Activated CD4-positive, alpha-beta memory T cell treated with anti-CD3 and anti-CD28 coated beads, Interleukin-2, amount 10 ng/mL, durations not matched to agents 7 days and 5 days (primary cell): ENCODE measurements around the gene RPL7A. TPM values are rescaled to one million over a fixed set of nuclear protein-coding genes. Genes with fewer than 3 reads are reported as not detected.
"Not testable (repeated sequence)": the region's sequence is repeated elsewhere in the genome, so short reads cannot be mapped to it uniquely, and the experiment has no call there.

Experiments
- CTCF ChIA-PET: fragments of 350-600 bp; sonication (Branson Sonifier 250); formaldehyde crosslinking; loops from one replicate; lab custom pipeline; 2021; ENCODE audit warnings: antibody characterized with exemption, inconsistent platforms; lab: Charles Lee
- POLR2A ChIA-PET: fragments of 350-600 bp; sonication (Branson Sonifier 250); formaldehyde crosslinking; loops from one replicate; lab custom pipeline; 2021; ENCODE audit warnings: antibody characterized with exemption; lab: Charles Lee
- DNase-seq: peaks from one replicate; pipeline ENCODE4 v3.0.0-alpha.2; 2020
- H3K27ac Mint-ChIP-seq: one replicate; pipeline ENCODE4 v1.8.0; 2021; ENCODE audit warnings: mild to moderate bottlenecking, mixed read lengths
- H3K27me3 Mint-ChIP-seq: one replicate; pipeline ENCODE4 v1.8.0; 2021; ENCODE audit warnings: mixed read lengths
- H3K36me3 Mint-ChIP-seq: one replicate; pipeline ENCODE4 v1.8.0; 2021; ENCODE audit warnings: low read depth, mixed read lengths
- H3K4me1 Mint-ChIP-seq: one replicate; pipeline ENCODE4 v1.8.0; 2021; ENCODE audit warnings: mixed read lengths
- H3K4me3 Mint-ChIP-seq: one replicate; pipeline ENCODE4 v1.8.0; 2021; ENCODE audit warnings: mild to moderate bottlenecking, mixed read lengths
- H3K9me3 Mint-ChIP-seq: one replicate; pipeline ENCODE4 v1.8.0; 2021; ENCODE audit warnings: mixed read lengths
- total RNA-seq, 2 experiments: library from RNA; stranded (reverse); gene quantifications; one replicate each; pipeline ENCODE4 v1.2.3, GENCODE V29; 2021

Gene RPL7A
- total RNA-seq, 2 experiments from 2014 or later = 1,627 to 1,632 TPM

DNA sequence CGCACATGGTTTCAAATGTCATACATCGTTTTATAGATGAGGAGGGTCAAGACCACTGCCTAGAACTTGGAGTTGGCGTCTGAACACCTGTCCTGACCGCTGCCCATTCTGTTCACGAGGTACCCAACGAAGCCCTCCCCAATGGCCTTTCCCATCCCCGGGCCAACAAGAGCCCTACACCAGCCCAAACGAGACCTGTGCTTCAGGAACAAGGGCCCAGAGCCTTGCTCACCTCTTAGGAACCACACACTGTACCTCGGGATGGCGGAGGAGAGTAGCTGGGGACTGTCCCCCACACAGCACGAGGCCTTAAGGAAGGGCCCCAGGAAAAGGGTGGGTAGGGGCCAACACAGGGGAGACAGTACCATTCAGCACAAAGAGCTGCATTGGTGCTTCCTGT is 15.0 kb upstream of the RPL7A start:
- CTCF ChIA-PET = no interaction called here
- H3K27me3 Mint-ChIP-seq = no peaks in the 10 kb centered on the region
- DNase-seq = no peak
- POLR2A ChIA-PET = interaction anchor here (1.3 to 4.0 kb wide), 2 partner anchors 15 to 38 kb away, joined by 3 to 31 read pairs; partner anchors contain the start of genes MED22 and RPL7A
- no peak overlapping the region for H3K4me3 Mint-ChIP-seq
- no peaks in the 10 kb centered on the region for H3K9me3 Mint-ChIP-seq
- peaks cover 53% of the 10 kb centered on the region for H3K36me3 Mint-ChIP-seq
- no peak overlapping the region for H3K27ac Mint-ChIP-seq
- peaks cover 31% of the 10 kb centered on the region for H3K4me1 Mint-ChIP-seq

DNA sequence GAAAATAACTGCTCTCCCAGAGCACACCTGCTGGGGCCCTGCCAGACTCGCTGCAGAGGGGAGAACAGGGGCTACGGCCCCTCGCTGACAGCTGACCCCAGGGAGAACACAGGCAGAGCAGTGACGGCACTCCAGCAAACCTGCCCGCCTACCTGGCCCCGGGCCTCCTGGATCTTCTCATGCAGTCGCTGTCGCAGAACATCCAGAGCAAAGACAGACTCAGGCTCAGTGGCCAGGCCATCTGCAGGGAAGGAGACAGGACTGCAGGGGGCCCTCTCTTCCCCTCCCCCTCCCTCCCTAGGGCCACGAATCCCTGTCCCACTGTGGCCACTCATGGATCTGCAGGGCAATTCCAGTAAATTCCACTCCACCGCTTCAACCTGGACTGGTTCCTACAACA is 14.5 kb upstream of the RPL7A start:
- no peak for DNase-seq
- H3K4me3 Mint-ChIP-seq = no peak overlapping the region
- H3K27me3 Mint-ChIP-seq = no peaks in the 10 kb centered on the region
- H3K36me3 Mint-ChIP-seq = peaks cover 53% of the 10 kb centered on the region
- peaks cover 31% of the 10 kb centered on the region for H3K4me1 Mint-ChIP-seq
- CTCF ChIA-PET = interaction anchor here (1.6 kb wide), 1 partner anchor 37 kb away, joined by 5 read pairs; no protein-coding TSS in a partner anchor
- POLR2A ChIA-PET = interaction anchor here (1.3 to 4.0 kb wide), 2 partner anchors 15 to 37 kb away, joined by 3 to 31 read pairs; partner anchors contain the start of genes MED22 and RPL7A
- no peaks in the 10 kb centered on the region for H3K9me3 Mint-ChIP-seq
- H3K27ac Mint-ChIP-seq = no peak overlapping the region

DNA sequence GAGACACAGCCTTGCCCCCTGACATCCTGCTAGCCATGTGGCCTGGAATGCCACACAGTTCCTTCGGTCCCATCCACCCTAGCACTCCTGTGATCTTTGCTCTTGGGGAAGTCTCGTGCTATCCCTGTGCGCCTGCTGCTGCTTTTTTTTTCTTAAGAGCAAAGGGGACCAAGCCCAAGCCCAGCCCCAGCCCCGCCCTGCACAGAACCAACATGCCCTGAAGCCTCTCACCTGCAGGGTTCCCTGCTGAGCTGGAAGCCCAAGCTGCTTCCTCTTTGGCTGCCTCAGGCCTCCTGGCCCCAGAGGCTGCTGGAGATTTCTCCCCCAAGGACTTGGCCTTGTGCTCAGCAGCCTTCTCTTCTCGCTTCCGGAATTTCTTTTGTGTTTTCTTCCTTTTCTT is 13.9 kb upstream of the RPL7A start:
- H3K27ac Mint-ChIP-seq = no peak overlapping the region
- CTCF ChIA-PET = interaction anchor here (1.6 kb wide), 2 partner anchors 14 to 37 kb away, joined by 5 to 7 read pairs; partner anchors contain the start of genes MED22 and RPL7A
- POLR2A ChIA-PET = interaction anchor here (1.3 to 4.0 kb wide), 3 partner anchors 14 to 37 kb away, joined by 3 to 31 read pairs (median 4); partner anchors contain the start of genes MED22 and RPL7A
- peaks cover 58% of the 10 kb centered on the region for H3K36me3 Mint-ChIP-seq
- no peak for DNase-seq
- H3K4me1 Mint-ChIP-seq = peaks cover 33% of the 10 kb centered on the region
- H3K4me3 Mint-ChIP-seq = no peak overlapping the region
- H3K9me3 Mint-ChIP-seq = no peaks in the 10 kb centered on the region
- H3K27me3 Mint-ChIP-seq = no peaks in the 10 kb centered on the region

DNA sequence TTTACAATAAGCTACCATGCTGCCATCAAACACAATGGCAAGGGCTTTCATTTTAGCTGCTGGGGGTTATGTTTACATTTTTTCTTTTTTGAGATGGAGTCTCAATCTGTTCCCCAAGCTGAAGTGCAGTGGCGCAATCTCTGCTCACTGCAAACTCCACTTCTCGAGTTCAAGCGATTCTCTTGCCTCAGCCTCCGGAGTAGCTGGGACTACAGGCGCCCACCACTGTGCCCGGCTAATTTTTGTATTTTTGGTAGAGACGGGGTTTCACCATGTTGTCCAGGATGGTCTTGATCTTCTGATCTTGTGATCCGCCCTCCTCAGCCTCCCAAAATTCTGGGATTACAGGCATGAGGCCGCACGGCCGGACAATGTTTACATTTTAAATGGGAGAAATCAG is 13.1 kb upstream of the RPL7A start:
- Mint-ChIP-seq H3K36me3 (peaks cover 62% of the 10 kb centered on the region), H3K4me1 (peaks cover 39% of the 10 kb centered on the region), H3K4me3 (peak overlapping the region; percentile 86), H3K27ac (peak overlapping the region; percentile 31)
- H3K9me3 Mint-ChIP-seq, H3K27me3 Mint-ChIP-seq, DNase-seq: not testable (repeated sequence)
- POLR2A ChIA-PET = interaction anchor here (1.0 to 4.0 kb wide), 5 partner anchors 14 to 40 kb away, joined by 3 to 31 read pairs (median 4); partner anchors contain the start of genes MED22, RPL7A and SURF1
- CTCF ChIA-PET = interaction anchor here (0.8 to 1.6 kb wide), 5 partner anchors 9 to 149 kb away, joined by 3 to 7 read pairs (median 5); partner anchors contain the start of genes MED22 and RPL7A

- peaks cover 65% of the 10 kb centered on the region for H3K36me3 Mint-ChIP-seq
- CTCF ChIA-PET = interaction anchor here (0.6 to 1.6 kb wide), 5 partner anchors 10 to 311 kb away, joined by 3 to 7 read pairs (median 5); partner anchors contain the start of genes MED22 and RPL7A
- H3K9me3 Mint-ChIP-seq = no peaks in the 10 kb centered on the region
Observed at GRCh38 chr9:133335924-133336811, 11.8 kb upstream of the RPL7A start, which contains the start of gene SURF6. Gene SURF6, minus strand, starts transcription at chr9:133336188. Its CDS starts 56 bp downstream, at chr9:133336132.

GRCh38 chr9:133339641-133340040 is 8.4 kb upstream of the RPL7A start:
- Mint-ChIP-seq H3K4me1 (peaks cover 46% of the 10 kb centered on the region), H3K4me3 (no peak overlapping the region), H3K36me3 (peaks cover 52% of the 10 kb centered on the region), H3K27ac (no peak overlapping the region), H3K9me3 (no peaks in the 10 kb centered on the region), H3K27me3 (no peaks in the 10 kb centered on the region)
- DNase-seq = no peak
- CTCF ChIA-PET = interaction anchor here (0.8 to 1.6 kb wide), 3 partner anchors 9 to 15 kb away, joined by 3 to 4 read pairs (median 3); no protein-coding TSS in a partner anchor
- POLR2A ChIA-PET = interaction anchor here (2.0 to 14.2 kb wide), 4 partner anchors 9 to 35 kb away, joined by 14 to 397 read pairs (median 17); partner anchors contain the start of genes MED22, RPL7A, STKLD1 and SURF1

More at GRCh38 chr9:133335924-133336811, 11.8 kb upstream of the RPL7A start, which contains the start of gene SURF6:
- Mint-ChIP-seq H3K27ac (peak within 1 kb of the TSS; percentile 88), H3K27me3 (no peaks in the 10 kb centered on the region), H3K4me3 (peak within 1 kb of the TSS; percentile 86), H3K4me1 (peaks cover 52% of the 10 kb centered on the region)
- DNase-seq = peak; percentile 94
- POLR2A ChIA-PET = interaction anchor here (1.2 to 4.0 kb wide), 2 partner anchors 12 to 39 kb away, joined by 4 to 31 read pairs; partner anchors contain the start of genes MED22 and RPL7A

DNA sequence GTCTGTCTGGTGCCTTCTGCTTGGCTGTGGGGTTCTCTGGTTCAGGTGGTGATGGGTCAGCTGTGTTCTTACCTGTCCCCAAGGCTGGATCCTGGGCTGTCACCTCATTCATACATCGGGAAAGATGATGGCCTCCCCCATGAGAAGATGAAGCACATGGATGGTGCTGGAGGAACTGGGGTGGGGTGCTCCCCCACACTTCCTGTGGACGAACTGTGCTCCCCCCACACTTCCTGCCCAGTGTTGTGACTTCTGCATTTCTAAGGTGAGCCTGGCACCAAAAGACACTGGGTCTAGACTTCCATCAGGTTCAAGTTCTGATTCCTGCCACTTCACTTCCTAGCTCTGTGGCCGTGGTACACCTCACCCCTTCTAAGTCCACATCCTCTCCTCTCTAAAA is 7.8 kb upstream of the RPL7A start:
- CTCF ChIA-PET = interaction anchor here (1.3 to 1.6 kb wide), 2 partner anchors 10 to 14 kb away, joined by 3 to 4 read pairs; no protein-coding TSS in a partner anchor
- Mint-ChIP-seq H3K9me3 (no peaks in the 10 kb centered on the region), H3K36me3 (peaks cover 51% of the 10 kb centered on the region), H3K27ac (peak overlapping the region; percentile 56), H3K4me1 (peaks cover 41% of the 10 kb centered on the region), H3K27me3 (no peaks in the 10 kb centered on the region), H3K4me3 (no peak overlapping the region)
- POLR2A ChIA-PET = interaction anchor here (1.6 to 14.2 kb wide), 5 partner anchors 8 to 35 kb away, joined by 4 to 397 read pairs (median 16); partner anchors contain the start of genes MED22, RPL7A, STKLD1 and SURF1
- DNase-seq = no peak

- Mint-ChIP-seq H3K4me3 (no peak overlapping the region), H3K9me3 (no peaks in the 10 kb centered on the region), H3K36me3 (peaks cover 47% of the 10 kb centered on the region), H3K27ac (peak overlapping the region; percentile 56), H3K4me1 (peaks cover 40% of the 10 kb centered on the region), H3K27me3 (no peaks in the 10 kb centered on the region)
- DNase-seq = no peak
- CTCF ChIA-PET = interaction anchor here (1.5 to 1.6 kb wide), 2 partner anchors 13 to 30 kb away, joined by 3 read pairs; no protein-coding TSS in a partner anchor
- POLR2A ChIA-PET = interaction anchor here (1.6 to 14.2 kb wide), 5 partner anchors 8 to 34 kb away, joined by 4 to 397 read pairs (median 16); partner anchors contain the start of genes MED22, RPL7A, STKLD1 and SURF1
Observed at GRCh38 chr9:133340916-133341315, 7.1 kb upstream of the RPL7A start.

DNA sequence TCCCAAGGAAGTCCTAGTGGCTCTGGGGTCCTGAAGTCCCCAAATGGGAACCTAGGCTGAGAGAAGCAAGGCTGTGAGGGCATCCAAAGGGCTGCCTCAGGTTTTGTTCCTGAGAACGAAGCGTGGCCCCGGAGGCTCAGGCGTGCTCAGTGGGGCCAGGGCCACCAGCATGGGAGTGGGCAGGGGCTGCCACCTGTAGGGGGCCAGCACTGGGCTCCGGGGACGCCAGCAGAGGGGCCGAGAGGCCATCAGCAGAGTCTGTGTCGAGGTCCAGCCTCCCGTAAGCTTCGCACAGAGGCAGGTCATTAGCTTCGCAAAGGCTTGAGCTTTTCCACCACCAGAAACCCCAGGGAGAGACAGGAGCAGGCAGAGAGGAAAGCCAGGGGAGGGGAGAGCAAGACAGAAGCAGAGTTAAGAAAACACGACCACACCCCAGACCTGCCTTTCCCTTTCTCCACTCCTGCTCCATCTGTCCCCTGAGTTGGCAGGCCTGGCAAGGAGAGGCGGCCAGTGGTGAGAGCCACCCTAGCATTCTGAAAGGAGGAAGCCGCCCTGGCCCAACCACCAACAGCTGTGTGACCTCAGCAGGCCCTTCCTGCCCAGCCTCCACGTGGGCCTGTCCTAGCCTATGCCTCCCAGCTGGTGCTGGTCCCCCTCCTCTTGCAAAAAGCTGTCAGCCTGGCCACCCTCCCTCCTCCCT is 6.5 kb upstream of the RPL7A start:
- peaks cover 40% of the 10 kb centered on the region for H3K4me1 Mint-ChIP-seq
- no peaks in the 10 kb centered on the region for H3K9me3 Mint-ChIP-seq
- ChIA-PET CTCF (interaction anchor here (0.6 to 1.5 kb wide), 3 partner anchors 10 to 29 kb away, joined by 3 to 7 read pairs (median 3); partner anchors contain the start of genes SURF1 and SURF2), POLR2A (interaction anchor here (0.9 to 14.2 kb wide), 4 partner anchors 10 to 33 kb away, joined by 3 to 397 read pairs (median 9); partner anchors contain the start of genes STKLD1 and SURF4)
- H3K36me3 Mint-ChIP-seq = peaks cover 45% of the 10 kb centered on the region
- H3K4me3 Mint-ChIP-seq = no peak overlapping the region
- DNase-seq = no peak
- no peak overlapping the region for H3K27ac Mint-ChIP-seq
- H3K27me3 Mint-ChIP-seq = no peaks in the 10 kb centered on the region

GRCh38 chr9:133342069-133342406 is 6.0 kb upstream of the RPL7A start:
- H3K36me3 Mint-ChIP-seq = peaks cover 45% of the 10 kb centered on the region
- H3K9me3 Mint-ChIP-seq = no peaks in the 10 kb centered on the region
- no peak overlapping the region for H3K27ac Mint-ChIP-seq
- no peak for DNase-seq
- H3K27me3 Mint-ChIP-seq = no peaks in the 10 kb centered on the region
- no peak overlapping the region for H3K4me3 Mint-ChIP-seq
- peaks cover 41% of the 10 kb centered on the region for H3K4me1 Mint-ChIP-seq
- CTCF ChIA-PET = interaction anchor here (0.6 to 1.5 kb wide), 3 partner anchors 9 to 29 kb away, joined by 3 to 7 read pairs (median 3); partner anchors contain the start of genes SURF1 and SURF2
- POLR2A ChIA-PET = interaction anchor here (0.9 to 14.2 kb wide), 2 partner anchors 13 to 33 kb away, joined by 3 to 397 read pairs; partner anchors contain the start of genes STKLD1 and SURF4

DNA sequence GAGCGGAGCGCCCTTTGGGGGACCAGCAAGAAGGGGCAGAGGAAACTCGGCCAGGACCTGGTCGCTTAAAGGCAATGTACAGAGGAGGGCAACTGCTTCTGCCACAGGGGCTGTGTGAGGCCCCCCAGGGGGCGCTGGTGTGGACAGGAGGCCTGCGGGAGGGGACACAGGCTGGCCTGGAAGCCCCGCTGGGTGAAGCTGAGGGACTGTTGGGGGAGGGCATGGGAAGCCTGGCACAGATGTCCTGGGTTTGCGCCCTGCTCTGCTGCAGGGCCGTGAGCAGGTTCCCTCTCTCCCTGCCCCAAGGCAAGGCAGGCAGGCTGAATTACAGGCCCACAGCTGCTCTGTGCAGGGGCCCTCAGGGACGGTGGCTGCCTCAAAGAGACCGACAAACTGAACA is 5.4 kb upstream of the RPL7A start:
- POLR2A ChIA-PET = interaction anchor here (1.0 to 14.2 kb wide), 2 partner anchors 8 to 32 kb away, joined by 3 to 397 read pairs; partner anchors contain the start of genes STKLD1 and SURF4
- Mint-ChIP-seq H3K4me1 (peaks cover 43% of the 10 kb centered on the region), H3K27me3 (no peaks in the 10 kb centered on the region), H3K9me3 (no peaks in the 10 kb centered on the region), H3K4me3 (no peak overlapping the region), H3K36me3 (peaks cover 45% of the 10 kb centered on the region), H3K27ac (no peak overlapping the region)
- no peak for DNase-seq
- CTCF ChIA-PET = interaction anchor here (1.2 kb wide), 1 partner anchor 9 kb away, joined by 7 read pairs; no protein-coding TSS in a partner anchor
